ENCODE data around the gene EYA3.

DNA sequence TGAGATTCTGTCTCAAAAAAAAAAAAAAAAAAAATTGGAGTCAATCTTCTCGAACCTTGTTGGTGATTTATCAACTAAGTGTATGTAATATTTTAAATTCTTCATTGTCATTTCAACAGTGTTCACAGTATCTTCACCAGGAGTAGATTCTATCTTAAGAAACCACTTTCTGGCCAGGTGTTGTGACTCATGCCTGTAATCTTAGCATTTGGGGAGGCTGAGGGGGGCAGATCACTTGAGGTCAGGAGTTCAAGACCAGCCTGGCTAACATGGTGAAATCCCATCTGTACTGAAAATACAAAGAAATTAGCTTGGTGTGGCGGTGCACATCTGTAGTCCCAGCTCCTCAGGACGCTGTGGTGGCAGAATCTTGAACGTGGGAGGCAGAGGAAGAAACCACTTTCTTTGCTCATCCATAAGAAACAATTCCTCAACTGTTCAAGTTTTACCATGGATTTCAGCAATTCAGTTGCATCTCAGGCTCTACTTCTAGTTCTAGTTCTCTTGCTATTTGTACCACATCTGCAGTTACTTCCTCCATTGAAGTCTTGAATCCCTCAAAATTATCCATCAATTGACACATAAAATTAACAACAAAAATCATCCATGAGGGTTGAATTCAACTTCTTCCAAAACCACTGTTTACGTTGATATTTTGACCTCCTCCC lies 30.4 kb upstream of the EYA3 start:
- TF ChIP-seq, protein P1, sequence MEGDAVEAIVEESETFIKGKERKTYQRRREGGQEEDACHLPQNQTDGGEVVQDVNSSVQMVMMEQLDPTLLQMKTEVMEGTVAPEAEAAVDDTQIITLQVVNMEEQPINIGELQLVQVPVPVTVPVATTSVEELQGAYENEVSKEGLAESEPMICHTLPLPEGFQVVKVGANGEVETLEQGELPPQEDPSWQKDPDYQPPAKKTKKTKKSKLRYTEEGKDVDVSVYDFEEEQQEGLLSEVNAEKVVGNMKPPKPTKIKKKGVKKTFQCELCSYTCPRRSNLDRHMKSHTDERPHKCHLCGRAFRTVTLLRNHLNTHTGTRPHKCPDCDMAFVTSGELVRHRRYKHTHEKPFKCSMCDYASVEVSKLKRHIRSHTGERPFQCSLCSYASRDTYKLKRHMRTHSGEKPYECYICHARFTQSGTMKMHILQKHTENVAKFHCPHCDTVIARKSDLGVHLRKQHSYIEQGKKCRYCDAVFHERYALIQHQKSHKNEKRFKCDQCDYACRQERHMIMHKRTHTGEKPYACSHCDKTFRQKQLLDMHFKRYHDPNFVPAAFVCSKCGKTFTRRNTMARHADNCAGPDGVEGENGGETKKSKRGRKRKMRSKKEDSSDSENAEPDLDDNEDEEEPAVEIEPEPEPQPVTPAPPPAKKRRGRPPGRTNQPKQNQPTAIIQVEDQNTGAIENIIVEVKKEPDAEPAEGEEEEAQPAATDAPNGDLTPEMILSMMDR (IDR thresholded peaks at IDR 0.05; ENCODE audit: low read depth, low read length), result no peak
- no peak for TF ChIP-seq POLR2A (IDR thresholded peaks at IDR 0.05; ENCODE audit: extremely low read depth, insufficient read length)
- TF ChIP-seq MYC (IDR thresholded peaks at IDR 0.05; ENCODE audit: low read depth, low read length), result no peak
